GM12875 (cell line): ENCODE data around the gene RLN2.
"Not testable (repeated sequence)": the region's sequence is repeated elsewhere in the genome, so short reads cannot be mapped to it uniquely, and the experiment has no call there.

Experiments used
- H3K4me3 ChIP-seq: one replicate; pipeline ENCODE4 v1.5.1; 2011; ENCODE audit warnings: low read depth, low read length, control low read depth
- TF ChIP-seq, protein P1 (sequence below): IDR thresholded peaks from 2 replicates; pipeline ENCODE4 v1.5.1; 2011; ENCODE audit warnings: low read depth, mild to moderate bottlenecking, control low read depth, inconsistent platforms, low read length, moderate library complexity, borderline replicate concordance; ENCODE audit not compliant: insufficient read depth

RLN2 gene

DNA sequence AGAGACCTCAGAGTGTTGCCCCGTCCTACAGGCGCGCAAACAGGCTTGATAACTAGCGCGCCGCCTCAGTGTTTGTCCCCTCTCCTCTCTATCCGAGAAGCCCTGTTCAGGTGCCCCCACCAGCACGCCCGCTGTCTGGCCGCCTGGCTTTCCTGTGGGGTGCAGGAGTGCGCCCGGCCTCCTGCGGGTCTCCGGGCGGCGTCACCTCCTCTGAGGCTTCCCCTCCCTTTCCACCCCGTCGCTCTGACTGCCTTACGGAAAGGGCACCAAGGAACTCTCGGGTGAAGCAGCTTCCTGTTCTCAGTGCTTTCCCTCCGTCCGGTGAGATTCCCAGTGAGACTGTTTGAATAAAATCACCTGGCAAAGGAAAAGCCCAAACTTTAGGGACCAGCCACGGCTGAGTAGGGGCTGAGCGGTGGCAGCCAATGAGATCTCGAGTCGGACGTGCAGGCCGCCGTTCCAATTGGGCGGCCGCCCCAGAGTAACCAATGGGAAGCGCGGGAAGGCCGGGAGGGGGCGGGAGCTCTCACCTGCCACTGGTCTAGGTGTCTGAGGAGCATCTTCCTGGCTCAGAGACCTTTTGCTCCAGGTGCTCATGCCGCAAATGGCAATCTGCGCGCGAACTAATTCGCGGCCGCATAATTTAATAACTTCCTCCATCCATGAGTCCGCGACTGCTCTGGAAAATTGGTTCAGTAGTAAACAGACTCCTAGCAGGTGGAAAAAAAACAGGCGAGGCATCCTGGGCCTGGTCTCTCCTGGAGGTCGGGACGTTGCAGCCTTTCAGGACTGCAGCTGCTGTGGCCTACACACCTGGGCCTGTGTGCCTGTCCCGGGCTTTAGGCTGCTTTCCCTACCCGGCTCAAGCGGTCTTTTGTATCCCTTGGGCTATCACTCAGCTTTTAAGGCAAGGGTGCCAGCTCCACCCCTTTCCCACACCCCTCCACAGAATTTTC, at the start of gene RLN2:
RLN2 (minus strand) TSS at position 877 of the 956 bp plus-strand sequence; CDS start at position 741, 136 bp downstream.
- H3K4me3 ChIP-seq = peak within 1 kb of the TSS; percentile 6

DNA sequence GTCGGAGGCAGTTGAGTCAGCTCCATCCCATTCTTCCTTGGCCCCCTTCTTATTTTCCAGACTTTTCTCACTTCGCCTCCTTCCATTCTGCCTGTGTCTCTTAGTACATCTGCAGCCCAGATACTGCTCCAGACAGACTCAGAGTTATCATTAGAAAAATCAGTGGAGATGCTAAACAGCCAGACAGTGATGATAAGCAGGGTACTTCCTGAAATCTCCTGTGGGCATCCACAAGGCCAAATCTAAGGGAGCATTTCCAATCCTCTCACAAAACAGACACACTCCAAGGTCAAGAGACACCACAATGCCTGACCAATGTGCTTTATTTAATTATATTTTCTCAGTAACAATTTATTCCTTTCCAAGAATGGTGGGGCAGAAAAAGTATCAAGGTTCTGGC, 49.7 kb upstream of the RLN2 start:
- TF ChIP-seq, protein P1, sequence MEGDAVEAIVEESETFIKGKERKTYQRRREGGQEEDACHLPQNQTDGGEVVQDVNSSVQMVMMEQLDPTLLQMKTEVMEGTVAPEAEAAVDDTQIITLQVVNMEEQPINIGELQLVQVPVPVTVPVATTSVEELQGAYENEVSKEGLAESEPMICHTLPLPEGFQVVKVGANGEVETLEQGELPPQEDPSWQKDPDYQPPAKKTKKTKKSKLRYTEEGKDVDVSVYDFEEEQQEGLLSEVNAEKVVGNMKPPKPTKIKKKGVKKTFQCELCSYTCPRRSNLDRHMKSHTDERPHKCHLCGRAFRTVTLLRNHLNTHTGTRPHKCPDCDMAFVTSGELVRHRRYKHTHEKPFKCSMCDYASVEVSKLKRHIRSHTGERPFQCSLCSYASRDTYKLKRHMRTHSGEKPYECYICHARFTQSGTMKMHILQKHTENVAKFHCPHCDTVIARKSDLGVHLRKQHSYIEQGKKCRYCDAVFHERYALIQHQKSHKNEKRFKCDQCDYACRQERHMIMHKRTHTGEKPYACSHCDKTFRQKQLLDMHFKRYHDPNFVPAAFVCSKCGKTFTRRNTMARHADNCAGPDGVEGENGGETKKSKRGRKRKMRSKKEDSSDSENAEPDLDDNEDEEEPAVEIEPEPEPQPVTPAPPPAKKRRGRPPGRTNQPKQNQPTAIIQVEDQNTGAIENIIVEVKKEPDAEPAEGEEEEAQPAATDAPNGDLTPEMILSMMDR = no peak
- no peak overlapping the region for H3K4me3 ChIP-seq

DNA sequence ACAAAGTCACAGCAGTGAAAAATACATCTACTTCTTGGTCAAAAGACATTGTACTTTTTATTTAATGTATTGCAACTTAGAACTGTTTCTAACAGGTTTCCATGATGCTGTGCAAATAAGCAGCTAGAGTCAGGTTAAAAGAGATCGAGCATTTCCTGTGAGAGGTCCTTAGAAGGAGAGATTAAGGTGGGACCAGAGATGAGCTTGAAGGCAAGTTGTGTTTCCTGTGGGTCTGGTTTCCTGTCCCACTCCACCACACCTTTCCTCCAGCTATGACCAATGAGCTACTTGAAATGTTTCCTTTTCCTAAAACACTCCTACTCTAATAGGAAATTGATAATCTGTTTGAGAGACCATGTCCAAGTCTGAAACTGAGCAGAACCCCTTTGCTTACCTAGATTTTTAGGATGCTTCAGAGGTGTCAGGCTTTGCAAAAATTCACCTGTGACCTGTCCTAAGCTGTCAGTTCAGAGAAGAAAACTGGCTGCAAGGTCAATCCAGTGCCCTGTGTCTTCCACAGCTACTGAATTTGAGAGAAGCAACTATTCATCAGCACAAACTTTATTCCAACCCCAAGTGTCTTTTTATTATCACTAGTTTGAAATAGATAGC, 48.2 kb upstream of the RLN2 start:
- H3K4me3 ChIP-seq = no peak overlapping the region
- TF ChIP-seq, protein P1 = no peak

GRCh38 chr9:5338992-5339981, 34.8 kb upstream of the RLN2 start, which contains the start of gene RLN1:
TSS of gene RLN1 (minus strand) at chr9:5339876. CDS start at chr9:5339746, 130 bp downstream.
- H3K4me3 ChIP-seq = not testable (repeated sequence)

DNA sequence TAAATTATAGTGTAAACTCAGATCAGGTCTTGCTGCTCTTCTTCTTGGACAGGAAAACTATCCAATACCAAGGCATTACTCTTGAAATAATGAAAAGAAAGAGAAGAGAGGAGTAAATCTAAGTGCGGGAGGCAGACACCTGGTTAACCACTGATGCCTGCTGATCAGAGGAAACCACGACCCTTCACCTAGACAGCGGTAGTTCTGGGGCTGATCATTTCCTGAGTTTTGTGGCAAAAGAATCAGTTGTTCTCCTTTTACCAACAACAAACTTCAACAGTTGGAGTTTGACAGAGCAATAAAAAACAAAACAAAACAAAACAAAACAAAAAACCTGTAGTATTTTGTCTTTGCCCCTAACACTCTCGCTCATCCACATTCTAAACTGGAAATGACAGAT, 32.2 kb upstream of the RLN2 start:
- H3K4me3 ChIP-seq = no peak overlapping the region
- TF ChIP-seq, protein P1 = no peak

- H3K4me3 ChIP-seq = not testable (repeated sequence)
Observed at GRCh38 chr9:5331276-5331675, 26.8 kb upstream of the RLN2 start.

GRCh38 chr9:5326893-5327548, 22.5 kb upstream of the RLN2 start:
- no peak overlapping the region for H3K4me3 ChIP-seq
- TF ChIP-seq, protein P1 = no peak

DNA sequence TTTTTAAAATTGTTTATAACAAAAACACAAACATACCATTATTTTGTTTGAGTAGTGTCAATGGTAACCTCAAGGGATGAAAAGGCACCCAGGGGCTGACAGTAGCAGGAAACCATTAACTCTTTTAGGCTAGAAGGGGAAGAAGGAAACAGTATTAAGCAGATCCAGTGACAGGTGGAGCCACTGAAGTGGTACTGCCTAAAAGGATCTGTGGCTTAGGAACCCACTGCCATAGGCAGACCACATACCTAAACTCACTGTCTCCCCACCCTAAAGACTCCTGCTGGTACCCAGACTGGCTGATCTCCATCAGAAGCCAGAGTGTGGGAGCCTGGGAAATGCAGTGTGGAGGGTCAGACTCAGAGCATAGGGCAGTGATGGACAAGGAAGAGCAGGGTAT, 21.7 kb upstream of the RLN2 start:
- TF ChIP-seq, protein P1 = no peak
- H3K4me3 ChIP-seq = no peak overlapping the region

DNA sequence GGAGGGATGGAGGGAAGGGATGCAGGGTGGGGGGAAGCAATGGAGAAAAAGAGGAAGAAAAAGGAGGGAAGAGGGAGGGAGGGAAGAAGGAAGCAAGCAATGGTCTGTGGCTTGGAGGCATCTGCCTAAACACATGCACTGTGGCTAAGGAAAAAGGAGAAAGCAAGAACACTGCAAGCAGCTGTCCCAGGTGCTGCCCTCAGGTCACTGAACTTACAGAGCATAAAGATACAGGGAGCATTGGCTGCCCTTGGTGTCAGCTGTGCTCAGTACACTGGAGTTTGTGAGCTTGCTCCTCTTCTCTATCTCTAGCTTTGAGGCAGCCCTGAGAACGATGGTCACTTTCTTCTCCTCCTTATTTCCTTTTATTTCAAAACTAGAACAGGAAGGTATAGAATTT, 17.1 kb upstream of the RLN2 start:
- H3K4me3 ChIP-seq = not testable (repeated sequence)
